A549 (cell line): ENCODE results near the gene NHERF1.

Source experiments
- CHD2 ChIP-seq: fragments of 150-350 bp; IDR thresholded peaks from 2 replicates; pipeline ENCODE4 v1.6.1; 2014; ENCODE audit warnings: low read length; ENCODE audit not compliant: partially characterized antibody
- RAD21 ChIP-seq, 2 experiments: fragments of >200 bp in 1 of 2; sonication (Bioruptor Twin) in 1 of 2; formaldehyde crosslinking in 1 of 2; IDR thresholded peaks in 1 of 2; conservative IDR thresholded peaks in 1 of 2; 2 replicates in 1 of 2; 3 replicates in 1 of 2; pipeline ENCODE4 v1.6.1; 2012 to 2018; ENCODE audit warnings: inconsistent platforms in 1 of 2
- ZNF302 ChIP-seq: fragments of 250-450 bp; sonication (Bioruptor Pico); IDR thresholded peaks from 2 replicates; pipeline ENCODE4 v1.9.0; 2021; ENCODE audit warnings: inconsistent platforms, mild to moderate bottlenecking, moderate library complexity
- TF ChIP-seq, protein P1 (sequence below): fragments of >200 bp; sonication (Bioruptor Twin); formaldehyde crosslinking; IDR thresholded peaks from 3 replicates; pipeline ENCODE4 v1.5.1; 2016

DNA sequence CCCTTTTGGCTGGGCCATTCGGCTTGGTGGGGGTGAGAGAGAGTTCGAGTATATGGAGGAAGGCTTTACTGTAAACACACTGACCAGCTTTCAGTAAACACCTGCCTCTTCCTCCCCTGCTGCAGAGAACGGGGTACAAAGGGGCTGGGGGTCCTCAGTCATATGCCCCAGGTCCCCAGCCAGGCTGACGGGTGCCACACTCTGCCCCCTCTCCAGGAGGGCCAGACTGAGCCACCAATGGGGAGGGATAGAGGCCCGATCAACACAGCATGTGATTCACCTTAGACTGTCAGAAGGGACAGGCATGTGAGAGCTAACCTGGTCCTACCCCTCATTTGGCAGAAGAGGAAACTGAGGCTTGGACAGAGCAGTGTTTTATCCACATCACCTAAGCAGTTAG, 13.0 kb downstream of the NHERF1 start:
- TF ChIP-seq ZNF302 (CRISPR knock-in tag) (no peak), CHD2 (no peak), RAD21 (conservative IDR thresholded peaks at IDR 0.05 in 1 of 2, IDR thresholded peaks at IDR 0.05 in 1 of 2) (no peak)
- TF ChIP-seq, protein P1, sequence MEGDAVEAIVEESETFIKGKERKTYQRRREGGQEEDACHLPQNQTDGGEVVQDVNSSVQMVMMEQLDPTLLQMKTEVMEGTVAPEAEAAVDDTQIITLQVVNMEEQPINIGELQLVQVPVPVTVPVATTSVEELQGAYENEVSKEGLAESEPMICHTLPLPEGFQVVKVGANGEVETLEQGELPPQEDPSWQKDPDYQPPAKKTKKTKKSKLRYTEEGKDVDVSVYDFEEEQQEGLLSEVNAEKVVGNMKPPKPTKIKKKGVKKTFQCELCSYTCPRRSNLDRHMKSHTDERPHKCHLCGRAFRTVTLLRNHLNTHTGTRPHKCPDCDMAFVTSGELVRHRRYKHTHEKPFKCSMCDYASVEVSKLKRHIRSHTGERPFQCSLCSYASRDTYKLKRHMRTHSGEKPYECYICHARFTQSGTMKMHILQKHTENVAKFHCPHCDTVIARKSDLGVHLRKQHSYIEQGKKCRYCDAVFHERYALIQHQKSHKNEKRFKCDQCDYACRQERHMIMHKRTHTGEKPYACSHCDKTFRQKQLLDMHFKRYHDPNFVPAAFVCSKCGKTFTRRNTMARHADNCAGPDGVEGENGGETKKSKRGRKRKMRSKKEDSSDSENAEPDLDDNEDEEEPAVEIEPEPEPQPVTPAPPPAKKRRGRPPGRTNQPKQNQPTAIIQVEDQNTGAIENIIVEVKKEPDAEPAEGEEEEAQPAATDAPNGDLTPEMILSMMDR, result no peak
